Activated T-cell treated with anti-CD3 and anti-CD28 coated beads, Interleukin-2, amount 50 U/mL, for 72 hours (primary cell): ENCODE data around the gene CACNB4. TPM values are rescaled to one million over a fixed set of nuclear protein-coding genes. Genes with fewer than 3 reads are reported as not detected.
"Not testable (repeated sequence)": the region's sequence is repeated elsewhere in the genome, so short reads cannot be mapped to it uniquely, and the experiment has no call there.

Source experiments
- ATAC-seq, 2 donors: fragments of 150-1000 bp; cut with Tn5 transposase; replicated peaks in 1 of 2; 2 replicates each; pipeline ENCODE4 v1.10.0; 2021; ENCODE audit warnings: moderate library complexity in 2 of 2, mild to moderate bottlenecking in 1 of 2
- DNase-seq, 2 donors: peaks; one replicate each; pipeline ENCODE4 v3.0.0; 2021 to 2022; ENCODE audit warnings: mixed read lengths in 1 of 2
- H3K27ac Mint-ChIP-seq: one replicate; pipeline ENCODE4 v1.8.0; 2022; ENCODE audit warnings: mild to moderate bottlenecking, moderate library complexity, mixed read lengths
- H3K27me3 Mint-ChIP-seq: one replicate; pipeline ENCODE4 v1.8.0; 2022; ENCODE audit warnings: low read depth, mixed read lengths
- H3K36me3 Mint-ChIP-seq, 2 donors: one replicate each; pipeline ENCODE4 v1.8.0; 2022; ENCODE audit warnings: mixed read lengths in 2 of 2, mild to moderate bottlenecking in 1 of 2; ENCODE audit not compliant: insufficient read depth in 2 of 2
- H3K4me1 Mint-ChIP-seq: one replicate; pipeline ENCODE4 v1.8.0; 2022; ENCODE audit warnings: low read depth, mixed read lengths
- H3K4me3 Mint-ChIP-seq, 2 donors: one replicate each; pipeline ENCODE4 v1.8.0; 2022; ENCODE audit warnings: mild to moderate bottlenecking in 2 of 2, mixed read lengths in 2 of 2, moderate library complexity in 2 of 2
- H3K9me3 Mint-ChIP-seq, 2 donors: one replicate each; pipeline ENCODE4 v1.8.0; 2022; ENCODE audit warnings: mixed read lengths in 2 of 2
- total RNA-seq, 2 donors: library from RNA; stranded (reverse); gene quantifications; one replicate each; pipeline ENCODE4 v1.2.3, GENCODE V29; 2022

CACNB4 gene
- total RNA-seq, 2 donors from 2014 or later, result 0.31 to 0.56 TPM

GRCh38 chr2:151799886-151800292 lies 299.0 kb downstream of the CACNB4 start:
- Mint-ChIP-seq H3K4me1 (peaks cover 9% of the 10 kb centered on the region), H3K4me3 (no peak overlapping the region), H3K36me3 (peaks cover 2 to 15% of the 10 kb centered on the region in 2 donors), H3K9me3 (no peaks in the 10 kb centered on the region), H3K27me3 (no peaks in the 10 kb centered on the region), H3K27ac (no peak overlapping the region)
- no peak for DNase-seq
- no peak for ATAC-seq

- H3K27me3 Mint-ChIP-seq, result no peaks in the 10 kb centered on the region
- H3K4me3 Mint-ChIP-seq, result no peak overlapping the region
- H3K4me1 Mint-ChIP-seq, result peaks cover 9% of the 10 kb centered on the region
- peaks cover 0 to 12% of the 10 kb centered on the region in 2 donors for H3K36me3 Mint-ChIP-seq
- ATAC-seq (no peak), DNase-seq (no peak)
- no peaks in the 10 kb centered on the region for H3K9me3 Mint-ChIP-seq
- H3K27ac Mint-ChIP-seq, result no peak overlapping the region
Measured at GRCh38 chr2:151796774-151797173, 302.1 kb downstream of the CACNB4 start.

GRCh38 chr2:151795646-151796240 lies 303.1 kb downstream of the CACNB4 start:
- Mint-ChIP-seq H3K27me3 (no peaks in the 10 kb centered on the region), H3K27ac (no peak overlapping the region), H3K4me1 (peaks cover 6% of the 10 kb centered on the region), H3K9me3 (no peaks in the 10 kb centered on the region), H3K4me3 (no peak overlapping the region), H3K36me3 (peaks cover 0 to 14% of the 10 kb centered on the region in 2 donors)
- no peak for ATAC-seq
- no peak for DNase-seq

- not testable (repeated sequence) for H3K4me3 Mint-ChIP-seq, H3K9me3 Mint-ChIP-seq
Measured at GRCh38 chr2:151794422-151794821, 304.4 kb downstream of the CACNB4 start.

GRCh38 chr2:151793123-151793522 lies 305.7 kb downstream of the CACNB4 start:
- H3K36me3 Mint-ChIP-seq, result peaks cover 0 to 11% of the 10 kb centered on the region in 2 donors
- no peaks in the 10 kb centered on the region for H3K27me3 Mint-ChIP-seq
- no peaks in the 10 kb centered on the region for H3K9me3 Mint-ChIP-seq
- ATAC-seq (no peak), DNase-seq (no peak)
- no peak overlapping the region for H3K27ac Mint-ChIP-seq
- H3K4me3 Mint-ChIP-seq, result no peak overlapping the region
- H3K4me1 Mint-ChIP-seq, result no peaks in the 10 kb centered on the region

More at GRCh38 chr2:151794422-151794821, 304.4 kb downstream of the CACNB4 start:
- not testable (repeated sequence) for H3K27ac Mint-ChIP-seq, ATAC-seq, DNase-seq, H3K4me1 Mint-ChIP-seq, H3K27me3 Mint-ChIP-seq
- peaks cover 0 to 12% of the 10 kb centered on the region in 2 donors for H3K36me3 Mint-ChIP-seq

GRCh38 chr2:151792589-151792988 lies 306.3 kb downstream of the CACNB4 start:
- H3K36me3 Mint-ChIP-seq, result peaks cover 0 to 10% of the 10 kb centered on the region in 2 donors
- no peaks in the 10 kb centered on the region for H3K4me1 Mint-ChIP-seq
- DNase-seq, result no peak
- no peaks in the 10 kb centered on the region for H3K9me3 Mint-ChIP-seq
- H3K27me3 Mint-ChIP-seq, result no peaks in the 10 kb centered on the region
- no peak for ATAC-seq
- H3K4me3 Mint-ChIP-seq, result no peak overlapping the region
- no peak overlapping the region for H3K27ac Mint-ChIP-seq

- DNase-seq (no peak), ATAC-seq (no peak)
- no peak overlapping the region for H3K4me3 Mint-ChIP-seq
- H3K36me3 Mint-ChIP-seq, result peaks cover 0 to 10% of the 10 kb centered on the region in 2 donors
- H3K9me3 Mint-ChIP-seq, result no peaks in the 10 kb centered on the region
- H3K27ac Mint-ChIP-seq, result no peak overlapping the region
- H3K4me1 Mint-ChIP-seq, result no peaks in the 10 kb centered on the region
- no peaks in the 10 kb centered on the region for H3K27me3 Mint-ChIP-seq
Measured at GRCh38 chr2:151791545-151791944, 307.3 kb downstream of the CACNB4 start.

- DNase-seq (no peak), ATAC-seq (no peak)
- Mint-ChIP-seq H3K4me3 (no peak overlapping the region), H3K27me3 (no peaks in the 10 kb centered on the region), H3K36me3 (peaks cover 0 to 8% of the 10 kb centered on the region in 2 donors), H3K4me1 (no peaks in the 10 kb centered on the region), H3K9me3 (no peaks in the 10 kb centered on the region), H3K27ac (no peak overlapping the region)
Measured at GRCh38 chr2:151790689-151791088, 308.2 kb downstream of the CACNB4 start.

GRCh38 chr2:151789055-151789834 lies 309.6 kb downstream of the CACNB4 start:
- peaks cover 0 to 12% of the 10 kb centered on the region in 2 donors for H3K36me3 Mint-ChIP-seq
- H3K4me1 Mint-ChIP-seq, result no peaks in the 10 kb centered on the region
- no peaks in the 10 kb centered on the region for H3K9me3 Mint-ChIP-seq
- ATAC-seq (no peak), DNase-seq (no peak)
- H3K27ac Mint-ChIP-seq, result no peak overlapping the region
- no peaks in the 10 kb centered on the region for H3K27me3 Mint-ChIP-seq
- H3K4me3 Mint-ChIP-seq, result no peak overlapping the region

GRCh38 chr2:151786483-151786882 lies 312.4 kb downstream of the CACNB4 start:
- Mint-ChIP-seq H3K4me3 (no peak overlapping the region), H3K36me3 (peaks cover 0 to 7% of the 10 kb centered on the region in 2 donors), H3K9me3 (no peaks in the 10 kb centered on the region), H3K4me1 (peaks cover 7% of the 10 kb centered on the region), H3K27me3 (no peaks in the 10 kb centered on the region), H3K27ac (no peak overlapping the region)
- ATAC-seq (no peak), DNase-seq (no peak)

- ATAC-seq, result no peak
- H3K36me3 Mint-ChIP-seq, result peaks cover 0 to 7% of the 10 kb centered on the region in 2 donors
- H3K4me3 Mint-ChIP-seq, result no peak overlapping the region
- no peak overlapping the region for H3K27ac Mint-ChIP-seq
- no peaks in the 10 kb centered on the region for H3K9me3 Mint-ChIP-seq
- no peak for DNase-seq
- H3K27me3 Mint-ChIP-seq, result no peaks in the 10 kb centered on the region
- peaks cover 7% of the 10 kb centered on the region for H3K4me1 Mint-ChIP-seq
Measured at GRCh38 chr2:151786077-151786476, 312.8 kb downstream of the CACNB4 start.

- H3K4me1 Mint-ChIP-seq, result peaks cover 7% of the 10 kb centered on the region
- no peak for ATAC-seq
- H3K27me3 Mint-ChIP-seq, result no peaks in the 10 kb centered on the region
- DNase-seq, result no peak
- H3K27ac Mint-ChIP-seq, result no peak overlapping the region
- H3K4me3 Mint-ChIP-seq, result no peak overlapping the region
- peaks cover 2% of the 10 kb centered on the region in 2 donors for H3K9me3 Mint-ChIP-seq
- H3K36me3 Mint-ChIP-seq, result peaks cover 4 to 21% of the 10 kb centered on the region in 2 donors
Measured at GRCh38 chr2:151783133-151783520, 315.7 kb downstream of the CACNB4 start.
